Activated CD4-positive, alpha-beta T cell treated with anti-CD3 and anti-CD28 coated beads, Interleukin-2, amount 10 ng/mL, durations not matched to agents 24 days and 14 days (primary cell): ENCODE results near the gene SFXN4. TPM values are rescaled to one million over a fixed set of nuclear protein-coding genes. Genes with fewer than 3 reads are reported as not detected.
"Not testable (repeated sequence)": the region's sequence is repeated elsewhere in the genome, so short reads cannot be mapped to it uniquely, and the experiment has no call there.

Experiments used
- DNase-seq: peaks from one replicate; pipeline ENCODE4 v3.0.0; 2022
- H3K27ac Mint-ChIP-seq: one replicate; pipeline ENCODE4 v1.8.0; 2022; ENCODE audit warnings: mild to moderate bottlenecking, mixed read lengths
- H3K27me3 Mint-ChIP-seq: one replicate; pipeline ENCODE4 v1.8.0; 2022; ENCODE audit warnings: mixed read lengths
- H3K36me3 Mint-ChIP-seq: one replicate; pipeline ENCODE4 v1.8.0; 2022; ENCODE audit warnings: low read depth, mild to moderate bottlenecking, mixed read lengths
- H3K4me1 Mint-ChIP-seq: one replicate; pipeline ENCODE4 v1.8.0; 2021; ENCODE audit warnings: mixed read lengths
- H3K4me3 Mint-ChIP-seq: one replicate; pipeline ENCODE4 v1.8.0; 2022; ENCODE audit warnings: mild to moderate bottlenecking, moderate library complexity, mixed read lengths
- H3K9me3 Mint-ChIP-seq: one replicate; pipeline ENCODE4 v1.8.0; 2021; ENCODE audit warnings: mixed read lengths
- intact Hi-C: fragments of 100-400 bp; cut with micrococcal nuclease; formaldehyde crosslinking; loops from one replicate; pipeline ENCODE4 v1.15.1; 2023
- total RNA-seq: library from RNA; stranded (reverse); gene quantifications from 2 replicates; pipeline ENCODE4 v1.2.3, GENCODE V29; 2022

The SFXN4 gene
- total RNA-seq, 1 donor from 2014 or later = 58.1 TPM

DNA sequence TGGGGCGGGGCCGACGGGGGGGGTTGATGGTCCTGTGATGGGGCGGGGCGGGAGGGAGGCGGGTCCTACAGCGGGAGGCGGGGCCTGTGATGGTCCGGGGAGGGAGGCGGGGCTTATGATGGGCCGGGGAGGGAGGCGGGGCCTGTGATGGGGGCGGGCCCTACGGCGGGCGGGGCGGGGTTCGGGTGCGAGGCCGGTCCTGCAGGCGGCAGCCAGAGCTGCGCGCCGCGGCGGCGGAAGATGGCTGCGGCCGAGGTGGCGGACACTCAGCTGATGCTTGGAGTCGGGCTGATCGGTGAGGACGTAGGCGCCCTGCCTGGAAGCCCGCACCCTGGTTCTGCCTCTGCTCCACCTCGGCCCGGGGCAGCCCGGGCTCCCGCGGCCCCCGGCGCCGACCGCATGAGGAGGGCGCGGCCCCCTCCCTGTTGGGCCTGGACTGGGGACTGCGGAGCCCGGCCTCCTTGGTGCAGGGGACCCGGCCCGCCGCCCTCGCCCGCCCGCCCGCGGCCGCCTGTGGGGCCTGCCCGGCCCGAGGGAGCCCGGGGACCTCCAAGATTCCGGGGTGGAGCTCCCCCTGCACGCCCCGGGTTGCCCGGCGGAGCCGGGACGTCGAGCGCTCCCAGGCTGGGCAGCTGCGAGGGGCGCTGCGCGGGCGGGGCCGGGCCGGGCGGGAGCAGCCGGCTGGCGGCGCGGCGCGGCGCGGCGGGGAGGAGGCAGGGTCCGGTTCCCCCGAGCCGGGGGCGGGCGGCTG, 61.4 kb downstream of the SFXN4 start, which contains the start of gene DENND10:
Gene DENND10, plus strand, starts transcription at position 211 of the 751 bp plus-strand sequence. Its CDS starts 30 bp downstream, at position 241.
- Mint-ChIP-seq H3K27me3 (peaks cover 2% of the 10 kb centered on the region), H3K4me3 (peak within 1 kb of the TSS; percentile 84), H3K9me3 (no peaks in the 10 kb centered on the region), H3K4me1 (peaks cover 29% of the 10 kb centered on the region), H3K36me3 (peaks cover 10% of the 10 kb centered on the region), H3K27ac (peak within 1 kb of the TSS; percentile 66)
- peak; percentile 91 for DNase-seq
- intact Hi-C loops = loop anchor here (1.0 kb wide), 3 partner anchors 24 to 74 kb away; partner anchors contain the start of genes EIF3A and PRDX3

GRCh38 chr10:119103241-119103902, 62.1 kb downstream of the SFXN4 start:
- Mint-ChIP-seq H3K27ac (peak overlapping the region; percentile 66), H3K36me3 (peaks cover 8% of the 10 kb centered on the region), H3K9me3 (no peaks in the 10 kb centered on the region), H3K27me3 (peaks cover 2% of the 10 kb centered on the region), H3K4me3 (peak overlapping the region; percentile 77), H3K4me1 (peaks cover 29% of the 10 kb centered on the region)
- no peak for DNase-seq
- intact Hi-C loops = no loop called here

- Mint-ChIP-seq H3K27me3 (peaks cover 2% of the 10 kb centered on the region), H3K4me1 (peaks cover 26% of the 10 kb centered on the region), H3K27ac (no peak overlapping the region), H3K4me3 (no peak overlapping the region), H3K36me3 (peaks cover 2% of the 10 kb centered on the region), H3K9me3 (no peaks in the 10 kb centered on the region)
- no peak for DNase-seq
- intact Hi-C loops = no loop called here
Measured at GRCh38 chr10:119101366-119102098, 64.0 kb downstream of the SFXN4 start.

GRCh38 chr10:119100434-119101238, 64.9 kb downstream of the SFXN4 start:
- no peak for DNase-seq
- peaks cover 29% of the 10 kb centered on the region for H3K4me1 Mint-ChIP-seq
- H3K27me3 Mint-ChIP-seq = peaks cover 2% of the 10 kb centered on the region
- H3K4me3 Mint-ChIP-seq = no peak overlapping the region
- H3K36me3 Mint-ChIP-seq = no peaks in the 10 kb centered on the region
- H3K27ac Mint-ChIP-seq = no peak overlapping the region
- intact Hi-C loops = no loop called here
- no peaks in the 10 kb centered on the region for H3K9me3 Mint-ChIP-seq

- Mint-ChIP-seq H3K27me3 (peaks cover 2% of the 10 kb centered on the region), H3K4me3 (no peak overlapping the region), H3K4me1 (peaks cover 30% of the 10 kb centered on the region), H3K9me3 (no peaks in the 10 kb centered on the region), H3K36me3 (no peaks in the 10 kb centered on the region), H3K27ac (no peak overlapping the region)
- intact Hi-C loops = no loop called here
- DNase-seq = no peak
Measured at GRCh38 chr10:119098576-119098975, 66.9 kb downstream of the SFXN4 start.

DNA sequence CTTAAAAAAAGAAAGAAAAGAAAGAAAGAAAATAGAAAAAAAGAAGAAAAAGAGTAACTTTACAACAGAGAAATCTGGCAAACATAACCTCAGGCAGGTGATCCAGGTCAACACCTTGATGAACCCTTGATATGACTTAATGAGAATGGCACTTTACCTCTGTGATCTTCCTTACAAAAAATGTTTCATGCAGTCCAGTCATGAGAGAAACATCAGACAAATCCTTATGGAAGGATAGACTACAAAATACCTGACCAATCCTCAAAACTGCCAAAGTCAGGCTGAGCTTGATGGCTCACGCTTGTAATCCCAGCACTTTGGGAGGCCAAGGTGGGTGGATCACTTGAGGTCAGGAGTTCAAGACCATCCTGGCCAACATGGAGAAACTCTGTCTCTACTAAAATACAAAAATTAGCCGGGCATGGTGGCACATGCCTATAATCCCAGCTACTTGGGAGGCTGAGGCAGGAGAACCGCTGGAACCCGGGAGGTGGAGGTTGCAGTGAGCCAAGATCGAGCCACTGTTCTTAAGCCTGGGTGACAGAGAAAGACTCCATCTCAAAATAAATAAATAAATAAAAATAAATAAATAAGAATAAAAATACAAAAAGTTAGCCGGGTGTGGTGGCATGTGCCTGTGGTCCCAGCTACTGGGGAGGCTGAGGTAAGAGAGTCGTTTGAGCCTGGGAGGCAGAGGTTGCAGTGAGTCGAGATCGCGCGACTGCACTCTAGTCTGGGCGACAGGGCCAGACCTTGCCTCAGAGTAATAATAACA, 68.7 kb downstream of the SFXN4 start:
- DNase-seq, H3K36me3 Mint-ChIP-seq: not testable (repeated sequence)

DNA sequence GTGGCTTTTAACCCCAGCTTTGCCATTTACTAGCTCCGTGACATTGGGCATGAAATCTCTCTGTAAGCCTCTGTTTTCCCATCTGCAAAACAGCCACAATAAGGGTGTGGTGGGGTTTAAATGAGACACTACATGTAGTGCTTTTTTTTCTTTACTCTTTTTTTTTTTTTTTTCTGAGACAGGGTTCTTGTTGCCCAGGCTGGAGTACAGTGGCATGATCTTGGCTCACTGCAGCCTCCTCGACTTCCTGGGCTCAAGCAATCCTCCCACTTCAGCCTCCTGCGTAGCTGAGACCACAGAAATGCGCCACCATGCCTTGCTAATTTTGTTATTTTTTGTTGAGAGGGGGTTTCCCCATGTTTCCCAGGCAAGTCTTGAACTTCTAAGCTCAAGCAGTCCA, 69.9 kb downstream of the SFXN4 start:
- Mint-ChIP-seq H3K4me1 (peaks cover 33% of the 10 kb centered on the region), H3K27ac (peak overlapping the region; percentile 6), H3K4me3 (peak overlapping the region; percentile 5), H3K27me3 (no peaks in the 10 kb centered on the region), H3K36me3 (no peaks in the 10 kb centered on the region), H3K9me3 (no peaks in the 10 kb centered on the region)
- intact Hi-C loops = no loop called here
- DNase-seq = no peak

More for the DNA sequence above, 68.7 kb downstream of the SFXN4 start:
- H3K4me3 Mint-ChIP-seq, H3K9me3 Mint-ChIP-seq, H3K27me3 Mint-ChIP-seq, intact Hi-C loops, H3K27ac Mint-ChIP-seq: not testable (repeated sequence)
- peaks cover 33% of the 10 kb centered on the region for H3K4me1 Mint-ChIP-seq

GRCh38 chr10:119090968-119091367, 74.5 kb downstream of the SFXN4 start:
- intact Hi-C loops = no loop called here
- H3K27ac Mint-ChIP-seq = peak overlapping the region; percentile 45
- no peaks in the 10 kb centered on the region for H3K36me3 Mint-ChIP-seq
- H3K4me3 Mint-ChIP-seq = peak overlapping the region; percentile 47
- no peaks in the 10 kb centered on the region for H3K9me3 Mint-ChIP-seq
- H3K27me3 Mint-ChIP-seq = no peaks in the 10 kb centered on the region
- peak; percentile 83 for DNase-seq
- H3K4me1 Mint-ChIP-seq = peaks cover 44% of the 10 kb centered on the region

Other genes with a start within 250 kb of the SFXN4 start
- 0.44 and 0.59 TPM in 2 replicates for gene NANOS1, start 136.0 kb downstream of the SFXN4 start, total RNA-seq
- 179 and 183 TPM in 2 replicates for gene EIF3A, start 84.9 kb downstream of the SFXN4 start, total RNA-seq
- 18.6 and 23.2 TPM in 2 replicates for gene DENND10, start 61.6 kb downstream of the SFXN4 start, total RNA-seq
- 179 and 180 TPM in 2 replicates for gene PRDX3, start 13.1 kb upstream of the SFXN4 start, total RNA-seq
- gene GRK5, start 41.9 kb upstream of the SFXN4 start, total RNA-seq = 25.6 and 27.3 TPM in 2 replicates